ENCODE results near the gene PNPLA7. TPM values are rescaled to one million over a fixed set of nuclear protein-coding genes. Genes with fewer than 3 reads are reported as not detected.

Gene PNPLA7
- total RNA-seq, 2 donors from 2014 or later: 3.2 to 4.6 TPM

GRCh38 chr9:137474271-137474670 lies 75.9 kb downstream of the PNPLA7 start:
- no peak for DNase-seq (ENCODE audit: low spot score)
- intact Hi-C loops (cut with DNase I): no loop called here

- intact Hi-C loops (cut with DNase I): no loop called here
- no peak for DNase-seq (ENCODE audit: low spot score)
These were observed 79.4 kb downstream of the PNPLA7 start for GRCh38 chr9:137470785-137471184.

GRCh38 chr9:137467896-137468295 lies 82.3 kb downstream of the PNPLA7 start:
- no peak for DNase-seq (ENCODE audit: low spot score)
- intact Hi-C loops (cut with DNase I): no loop called here

GRCh38 chr9:137467161-137467581 lies 83.0 kb downstream of the PNPLA7 start:
- peak; percentile 66 for DNase-seq (ENCODE audit: low spot score)
- intact Hi-C loops (cut with DNase I): no loop called here

GRCh38 chr9:137466389-137467085 lies 83.7 kb downstream of the PNPLA7 start:
- DNase-seq (ENCODE audit: low spot score): peak; percentile 34
- intact Hi-C loops (cut with DNase I): loop anchor here in 1 of 2 donors (1.0 kb wide), 1 partner anchor 26 kb away; no protein-coding TSS in a partner anchor

GRCh38 chr9:137465720-137466388 lies 84.3 kb downstream of the PNPLA7 start:
- peak; percentile 66 for DNase-seq (ENCODE audit: low spot score)
- intact Hi-C loops (cut with DNase I): loop anchor here in 1 of 2 donors (1.0 kb wide), 1 partner anchor 26 kb away; no protein-coding TSS in a partner anchor

- intact Hi-C loops (cut with DNase I): no loop called here
- peak; percentile 78 for DNase-seq (ENCODE audit: low spot score)
These were observed 85.0 kb downstream of the PNPLA7 start for GRCh38 chr9:137465000-137465719.

GRCh38 chr9:137464291-137464999 lies 85.8 kb downstream of the PNPLA7 start:
- intact Hi-C loops (cut with DNase I): no loop called here
- DNase-seq (ENCODE audit: low spot score): peak; percentile 77

GRCh38 chr9:137463931-137464290 lies 86.3 kb downstream of the PNPLA7 start:
- peak; percentile 78 for DNase-seq (ENCODE audit: low spot score)

GRCh38 chr9:137462986-137463930 lies 86.9 kb downstream of the PNPLA7 start:
- intact Hi-C loops (cut with DNase I): no loop called here
- DNase-seq (ENCODE audit: low spot score): peak; percentile 62

More at GRCh38 chr9:137463931-137464290, 86.3 kb downstream of the PNPLA7 start:
- intact Hi-C loops (cut with DNase I): no loop called here

GRCh38 chr9:137462396-137462985 lies 87.7 kb downstream of the PNPLA7 start:
- DNase-seq (ENCODE audit: low spot score): peak; percentile 79
- intact Hi-C loops (cut with DNase I): no loop called here

- intact Hi-C loops (cut with DNase I): no loop called here
- peak; percentile 93 for DNase-seq (ENCODE audit: low spot score)
These were observed 88.4 kb downstream of the PNPLA7 start for GRCh38 chr9:137461663-137462395.

GRCh38 chr9:137461316-137461662 lies 88.9 kb downstream of the PNPLA7 start:
- intact Hi-C loops (cut with DNase I): no loop called here
- no peak for DNase-seq (ENCODE audit: low spot score)

GRCh38 chr9:137460363-137461315 lies 89.6 kb downstream of the PNPLA7 start:
- peak; percentile 82 for DNase-seq (ENCODE audit: low spot score)
- intact Hi-C loops (cut with DNase I): no loop called here

- DNase-seq (ENCODE audit: low spot score): no peak
- intact Hi-C loops (cut with DNase I): no loop called here
These were observed 90.4 kb downstream of the PNPLA7 start for GRCh38 chr9:137459601-137460362.

GRCh38 chr9:137459152-137459600 lies 91.0 kb downstream of the PNPLA7 start, which contains the start of gene NSMF:
Gene NSMF, minus strand, starts transcription at chr9:137459334. Its CDS starts 232 bp downstream, at chr9:137459102.
- DNase-seq (ENCODE audit: low spot score): peak; percentile 98
- intact Hi-C loops (cut with DNase I): no loop called here
